Aorta (tissue), 5 donors: Measurements from ENCODE around the gene TTLL5. TPM values are rescaled to one million over a fixed set of nuclear protein-coding genes. Genes with fewer than 3 reads are reported as not detected.

ENCODE experiments used
- ATAC-seq: fragments of 200-7000 bp; cut with Tn5 transposase; one replicate; pipeline ENCODE4 v1.9.1; 2022; ENCODE audit warnings: moderate library complexity; ENCODE audit not compliant: low FRiP score
- DNase-seq, 2 donors: peaks; one replicate each; pipeline ENCODE4 v3.0.0-alpha.2; 2020
- H3K27ac ChIP-seq, 2 donors: one replicate each; pipeline ENCODE4 v1.5.1; 2013; ENCODE audit warnings: low read length in 2 of 2, mild to moderate bottlenecking in 2 of 2, moderate library complexity in 2 of 2, control low read depth in 1 of 2, inconsistent platforms in 1 of 2, low read depth in 1 of 2
- H3K27me3 ChIP-seq, 2 donors: one replicate each; pipeline ENCODE4 v1.6.1; 2013; ENCODE audit warnings: control low read depth in 1 of 2, low read length in 1 of 2, mild to moderate bottlenecking in 1 of 2, moderate library complexity in 1 of 2; ENCODE audit not compliant: insufficient read depth in 2 of 2, control insufficient read depth in 1 of 2
- H3K36me3 ChIP-seq, 2 donors: one replicate each; pipeline ENCODE4 v1.6.1; 2013; ENCODE audit warnings: control low read depth in 1 of 2, low read length in 1 of 2, mild to moderate bottlenecking in 1 of 2; ENCODE audit not compliant: insufficient read depth in 2 of 2, control insufficient read depth in 1 of 2
- H3K4me1 ChIP-seq, 2 donors: one replicate each; pipeline ENCODE4 v1.6.1; 2013; ENCODE audit warnings: low read length in 2 of 2, control low read depth in 1 of 2, mild to moderate bottlenecking in 1 of 2, moderate library complexity in 1 of 2; ENCODE audit not compliant: insufficient read depth in 2 of 2, control insufficient read depth in 1 of 2
- H3K4me3 ChIP-seq, 2 donors: one replicate each; pipeline ENCODE4 v1.5.1; 2013; ENCODE audit warnings: low read length in 2 of 2, control low read depth in 1 of 2, mild to moderate bottlenecking in 1 of 2
- H3K9me3 ChIP-seq: one replicate; pipeline ENCODE4 v1.6.1; 2013; ENCODE audit warnings: mild to moderate bottlenecking, low read length; ENCODE audit not compliant: control insufficient read depth
- WGBS, 2 donors: extraction: QIAGEN DNeasy Blood & Tissue Kit; methylation state at CpG; one replicate each; pipeline ENCODE4 v1.1.7; 2013; 5-methylcytosine and 5-hydroxymethylcytosine counted together
- intact Hi-C, 2 donors: fragments of 100-400 bp; cut with DNase I; formaldehyde crosslinking; loops; one replicate each; pipeline versions ENCODE4 v1.14.2 to v1.15.0; 2022
- polyA plus RNA-seq, 2 donors: library from polyadenylated mRNA; stranded (reverse); fragments of 200-250 nt; gene quantifications; one replicate each; pipeline ENCODE4 v1.2.3, GENCODE V29; 2013
- total RNA-seq, 2 donors: library from RNA; stranded (reverse); fragmentation: NEBNext Ultra II Directional; extraction: Animal tissue kit (Norgen Biotek cat#: 25700); gene quantifications; one replicate each; pipeline ENCODE4 v1.2.1, GENCODE V29; 2021
- donor health status: healthy with polysubstance abuse.
- donor health status: Bipolar disorder and iron deficiency.
- donor health status: DM: no; HTN: no; CAD: no.
- donor health status: DM: no; HTN: no; CAD: no.
- donor health status: DM: yes; HTN: yes; CAD: no.

TTLL5 gene
- total and polyA plus RNA-seq, 4 donors, result 7.7 to 40.8 (median 22.8) TPM

- no peak for ATAC-seq
- Histone ChIP-seq H3K27ac (no peak overlapping the region), H3K9me3 (no peaks in the 10 kb centered on the region), H3K4me3 (no peak overlapping the region), H3K36me3 (no peaks in the 10 kb centered on the region), H3K27me3 (no peaks in the 10 kb centered on the region), H3K4me1 (no peaks in the 10 kb centered on the region)
- intact Hi-C loops, result no loop called here
- 49 to 50% methylated on average over 2 of the region's 2 CpGs for WGBS, 2 donors
- DNase-seq, result no peak
Observed at GRCh38 chr14:75933712-75934296, 272.8 kb downstream of the TTLL5 start.

DNA sequence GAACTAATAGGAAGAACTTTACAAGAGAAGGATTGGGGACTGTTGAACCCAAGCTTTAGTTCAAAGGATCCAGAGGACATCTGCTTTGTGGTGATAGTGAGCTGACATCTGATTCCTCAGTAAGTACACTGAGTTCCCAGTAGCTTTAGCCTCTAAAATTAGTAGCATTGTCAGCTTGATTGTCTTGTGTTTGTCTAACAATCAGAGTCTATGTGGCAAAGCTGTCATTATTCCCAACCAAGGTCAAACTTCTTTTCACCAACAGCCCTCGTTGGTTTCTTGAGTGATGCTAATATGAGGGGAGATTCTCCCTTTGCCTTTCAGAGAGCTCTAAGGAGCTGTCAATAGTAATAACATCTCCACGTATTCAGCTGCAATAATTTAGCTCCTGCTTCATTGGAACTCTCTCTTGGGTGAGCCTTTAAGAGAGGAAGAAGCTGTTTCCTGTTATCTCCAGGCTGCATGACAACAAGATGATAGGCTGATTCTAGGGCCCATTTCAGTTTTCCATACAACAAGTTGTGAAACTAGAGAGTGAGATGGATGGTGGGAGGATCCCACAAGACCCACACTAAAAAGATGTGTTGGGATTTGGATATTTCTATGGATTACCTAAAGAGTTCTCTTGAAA lies 274.1 kb downstream of the TTLL5 start:
- no peak for DNase-seq
- no peaks in the 10 kb centered on the region for H3K36me3 ChIP-seq
- H3K4me3 ChIP-seq, result no peak overlapping the region
- H3K27me3 ChIP-seq, result no peaks in the 10 kb centered on the region
- H3K9me3 ChIP-seq, result no peaks in the 10 kb centered on the region
- WGBS, 2 donors, result 87 to 90% methylated on average over 2 of the region's 2 CpGs
- intact Hi-C loops, result no loop called here
- H3K27ac ChIP-seq, result no peak overlapping the region
- no peak for ATAC-seq
- H3K4me1 ChIP-seq, result no peaks in the 10 kb centered on the region

- H3K4me1 ChIP-seq, result no peaks in the 10 kb centered on the region
- ATAC-seq (no peak), DNase-seq (no peak)
- no peaks in the 10 kb centered on the region for H3K36me3 ChIP-seq
- no peak overlapping the region for H3K27ac ChIP-seq
- no peaks in the 10 kb centered on the region for H3K9me3 ChIP-seq
- no peak overlapping the region for H3K4me3 ChIP-seq
- WGBS, 2 donors, result 74 to 80% methylated on average over 1 of the region's 1 CpG
- intact Hi-C loops, result no loop called here
- H3K27me3 ChIP-seq, result no peaks in the 10 kb centered on the region
Observed at GRCh38 chr14:75939200-75939599, 278.2 kb downstream of the TTLL5 start.

GRCh38 chr14:75941030-75941429 lies 280.0 kb downstream of the TTLL5 start:
- DNase-seq, result no peak
- Histone ChIP-seq H3K27me3 (no peaks in the 10 kb centered on the region), H3K4me3 (no peak overlapping the region), H3K4me1 (no peaks in the 10 kb centered on the region), H3K36me3 (no peaks in the 10 kb centered on the region), H3K9me3 (no peaks in the 10 kb centered on the region), H3K27ac (no peak overlapping the region)
- intact Hi-C loops, result no loop called here
- ATAC-seq, result no peak
- 35 to 51% methylated on average over 4 of the region's 4 CpGs for WGBS, 2 donors

- intact Hi-C loops, result no loop called here
- Histone ChIP-seq H3K36me3 (no peaks in the 10 kb centered on the region), H3K4me1 (no peaks in the 10 kb centered on the region), H3K27ac (no peak overlapping the region), H3K9me3 (no peaks in the 10 kb centered on the region), H3K27me3 (no peaks in the 10 kb centered on the region), H3K4me3 (no peak overlapping the region)
- no peak for DNase-seq
- no peak for ATAC-seq
- WGBS, 2 donors, result 91 to 95% methylated on average over 4 of the region's 4 CpGs
Observed at GRCh38 chr14:75944607-75945241, 283.7 kb downstream of the TTLL5 start.

DNA sequence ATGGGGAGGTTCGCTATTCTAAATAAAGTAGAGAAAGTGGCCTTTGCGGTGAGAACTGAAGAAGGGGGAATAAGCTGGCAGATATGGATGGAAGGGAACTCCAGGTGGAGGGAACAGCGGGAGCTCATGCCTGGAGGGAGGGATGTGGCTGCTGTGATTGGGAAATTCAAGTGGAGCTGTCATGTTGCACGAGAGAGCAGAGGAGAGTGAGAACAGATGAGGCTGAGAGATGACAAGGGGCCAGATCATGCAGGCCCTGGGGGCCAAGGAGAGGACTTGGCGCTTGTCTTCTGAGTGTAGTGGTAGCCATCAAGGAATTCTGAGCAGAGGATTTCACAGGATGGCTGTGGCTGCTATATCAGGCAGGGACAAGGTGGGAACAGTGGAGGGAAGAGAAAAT lies 285.7 kb downstream of the TTLL5 start:
- intact Hi-C loops, result no loop called here
- Histone ChIP-seq H3K4me1 (no peaks in the 10 kb centered on the region), H3K4me3 (no peak overlapping the region), H3K9me3 (no peaks in the 10 kb centered on the region), H3K27me3 (no peaks in the 10 kb centered on the region), H3K36me3 (no peaks in the 10 kb centered on the region), H3K27ac (no peak overlapping the region)
- DNase-seq (no peak), ATAC-seq (no peak)
- WGBS, 2 donors, result 96% methylated on average over 5 of the region's 5 CpGs

GRCh38 chr14:75952489-75952888 lies 291.4 kb downstream of the TTLL5 start:
- WGBS, 2 donors, result 87 to 88% methylated on average over 3 of the region's 3 CpGs
- no peak for ATAC-seq
- Histone ChIP-seq H3K27ac (no peak overlapping the region), H3K4me1 (no peaks in the 10 kb centered on the region), H3K9me3 (no peaks in the 10 kb centered on the region), H3K4me3 (no peak overlapping the region), H3K27me3 (no peaks in the 10 kb centered on the region), H3K36me3 (no peaks in the 10 kb centered on the region)
- no peak for DNase-seq
- intact Hi-C loops, result no loop called here

DNA sequence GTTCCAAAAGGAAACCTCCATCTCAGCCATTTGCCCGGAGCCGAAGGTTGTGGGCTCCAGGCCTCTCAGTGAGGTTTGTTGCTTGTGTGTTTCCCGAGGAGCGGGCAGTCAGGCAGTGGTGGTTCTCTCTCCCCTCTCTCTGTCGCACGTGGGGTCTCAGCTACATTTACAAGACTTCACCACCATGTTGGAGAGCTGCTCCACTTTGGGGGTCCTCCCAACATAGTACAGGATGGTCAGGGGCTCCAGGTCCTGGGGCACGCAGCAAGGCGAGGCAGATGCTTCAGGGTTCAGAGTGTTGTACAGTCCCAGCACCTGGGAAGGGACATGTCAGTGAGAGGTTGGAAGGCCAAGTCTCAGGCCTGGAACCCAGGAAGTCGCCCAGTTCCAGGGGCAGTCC lies 298.0 kb downstream of the TTLL5 start:
- 91 to 93% methylated on average over 9 of the region's 9 CpGs for WGBS, 2 donors
- H3K4me3 ChIP-seq, result no peak overlapping the region
- no peaks in the 10 kb centered on the region for H3K27me3 ChIP-seq
- no peak overlapping the region for H3K27ac ChIP-seq
- ATAC-seq (no peak), DNase-seq (no peak)
- peaks cover 1 to 5% of the 10 kb centered on the region in 2 donors for H3K36me3 ChIP-seq
- intact Hi-C loops, result no loop called here
- H3K9me3 ChIP-seq, result no peaks in the 10 kb centered on the region
- H3K4me1 ChIP-seq, result no peaks in the 10 kb centered on the region

GRCh38 chr14:75960231-75960630 lies 299.2 kb downstream of the TTLL5 start:
- no peak overlapping the region for H3K4me3 ChIP-seq
- H3K9me3 ChIP-seq, result no peaks in the 10 kb centered on the region
- WGBS, 2 donors, result 87 to 90% methylated on average over 6 of the region's 6 CpGs
- ATAC-seq, result no peak
- intact Hi-C loops, result no loop called here
- DNase-seq, result no peak
- no peak overlapping the region for H3K27ac ChIP-seq
- H3K27me3 ChIP-seq, result no peaks in the 10 kb centered on the region
- H3K36me3 ChIP-seq, result peaks cover 4 to 5% of the 10 kb centered on the region in 2 donors
- H3K4me1 ChIP-seq, result no peaks in the 10 kb centered on the region
